Progenitor cell of endocrine pancreas (in vitro differentiated cells): Measurements from ENCODE around the gene KATNB1. TPM values are rescaled to one million over a fixed set of nuclear protein-coding genes. Genes with fewer than 3 reads are reported as not detected.

Source experiments
- DNase-seq: peaks from one replicate; pipeline ENCODE4 v3.0.0; 2021; ENCODE audit warnings: low spot score; ENCODE audit not compliant: unreplicated experiment
- H3K27ac Mint-ChIP-seq: 2 replicates; pipeline ENCODE4 v1.8.0; 2021; ENCODE audit warnings: mild to moderate bottlenecking, moderate library complexity, mixed read lengths
- H3K27me3 Mint-ChIP-seq: 2 replicates; pipeline ENCODE4 v1.8.0; 2021; ENCODE audit warnings: mixed read lengths
- H3K36me3 Mint-ChIP-seq: 2 replicates; pipeline ENCODE4 v1.8.0; 2022; ENCODE audit warnings: mixed read lengths; ENCODE audit not compliant: insufficient read depth
- H3K4me1 Mint-ChIP-seq: 2 replicates; pipeline ENCODE4 v1.8.0; 2021; ENCODE audit warnings: low read depth, mixed read lengths
- H3K4me3 Mint-ChIP-seq: 2 replicates; pipeline ENCODE4 v1.8.0; 2021; ENCODE audit warnings: low read depth, mild to moderate bottlenecking, moderate library complexity, mixed read lengths
- H3K9me3 Mint-ChIP-seq: 2 replicates; pipeline ENCODE4 v1.8.0; 2021; ENCODE audit warnings: low read depth, mixed read lengths
- CTCF ChIP-seq: fragments of 200-600 bp; sonication (generic); IDR thresholded peaks from one replicate; pipeline ENCODE4 v1.5.0; 2021; ENCODE audit warnings: antibody characterized with exemption, mild to moderate bottlenecking; ENCODE audit not compliant: unreplicated experiment
- total RNA-seq: library from RNA; stranded (reverse); gene quantifications from 2 replicates; pipeline ENCODE4 v1.2.1, GENCODE V29; 2021

Gene KATNB1
- total RNA-seq, 1 donor from 2014 or later, result 32.0 TPM

GRCh38 chr16:57762365-57763040 is 26.9 kb downstream of the KATNB1 start:
- TF ChIP-seq CTCF, result no peak
- Mint-ChIP-seq H3K36me3 (peaks cover 8% of the 10 kb centered on the region), H3K27me3 (no peaks in the 10 kb centered on the region), H3K4me1 (no peaks in the 10 kb centered on the region), H3K9me3 (no peaks in the 10 kb centered on the region), H3K27ac (no peak overlapping the region), H3K4me3 (no peak overlapping the region)
- DNase-seq, result no peak

GRCh38 chr16:57763285-57764005 is 27.9 kb downstream of the KATNB1 start:
- no peak overlapping the region for H3K4me3 Mint-ChIP-seq
- TF ChIP-seq CTCF, result no peak
- H3K9me3 Mint-ChIP-seq, result no peaks in the 10 kb centered on the region
- no peaks in the 10 kb centered on the region for H3K27me3 Mint-ChIP-seq
- H3K4me1 Mint-ChIP-seq, result no peaks in the 10 kb centered on the region
- H3K27ac Mint-ChIP-seq, result no peak overlapping the region
- no peak for DNase-seq
- H3K36me3 Mint-ChIP-seq, result peaks cover 8% of the 10 kb centered on the region

- Mint-ChIP-seq H3K4me1 (no peaks in the 10 kb centered on the region), H3K27me3 (no peaks in the 10 kb centered on the region), H3K9me3 (no peaks in the 10 kb centered on the region), H3K4me3 (no peak overlapping the region), H3K36me3 (peaks cover 8% of the 10 kb centered on the region), H3K27ac (no peak overlapping the region)
- no peak for TF ChIP-seq CTCF
- DNase-seq, result no peak
Observed at GRCh38 chr16:57764006-57764340, 28.4 kb downstream of the KATNB1 start.

GRCh38 chr16:57764341-57765159 is 29.0 kb downstream of the KATNB1 start:
- Mint-ChIP-seq H3K4me1 (no peaks in the 10 kb centered on the region), H3K36me3 (peaks cover 8% of the 10 kb centered on the region), H3K27me3 (no peaks in the 10 kb centered on the region), H3K27ac (no peak overlapping the region), H3K4me3 (no peak overlapping the region), H3K9me3 (no peaks in the 10 kb centered on the region)
- TF ChIP-seq CTCF, result no peak
- DNase-seq, result no peak

- H3K27ac Mint-ChIP-seq, result no peak overlapping the region
- no peaks in the 10 kb centered on the region for H3K27me3 Mint-ChIP-seq
- DNase-seq, result no peak
- H3K4me3 Mint-ChIP-seq, result no peak overlapping the region
- no peak for TF ChIP-seq CTCF
- H3K36me3 Mint-ChIP-seq, result peaks cover 5% of the 10 kb centered on the region
- no peaks in the 10 kb centered on the region for H3K4me1 Mint-ChIP-seq
- no peaks in the 10 kb centered on the region for H3K9me3 Mint-ChIP-seq
Observed at GRCh38 chr16:57765160-57765728, 29.7 kb downstream of the KATNB1 start.
